ENCODE data around the gene TOP2B. TPM values are rescaled to one million over a fixed set of nuclear protein-coding genes. Genes with fewer than 3 reads are reported as not detected.
A peak's percentile ranks its signal among the peaks of the same experiment; 100 is the strongest.

The TOP2B gene
- total and polyA plus RNA-seq, 9 of the 15 experiments (the other 6 are each of a cell fraction or from before 2014, with no cell fraction given): 45.3 to 186 (median 134) TPM

DNA sequence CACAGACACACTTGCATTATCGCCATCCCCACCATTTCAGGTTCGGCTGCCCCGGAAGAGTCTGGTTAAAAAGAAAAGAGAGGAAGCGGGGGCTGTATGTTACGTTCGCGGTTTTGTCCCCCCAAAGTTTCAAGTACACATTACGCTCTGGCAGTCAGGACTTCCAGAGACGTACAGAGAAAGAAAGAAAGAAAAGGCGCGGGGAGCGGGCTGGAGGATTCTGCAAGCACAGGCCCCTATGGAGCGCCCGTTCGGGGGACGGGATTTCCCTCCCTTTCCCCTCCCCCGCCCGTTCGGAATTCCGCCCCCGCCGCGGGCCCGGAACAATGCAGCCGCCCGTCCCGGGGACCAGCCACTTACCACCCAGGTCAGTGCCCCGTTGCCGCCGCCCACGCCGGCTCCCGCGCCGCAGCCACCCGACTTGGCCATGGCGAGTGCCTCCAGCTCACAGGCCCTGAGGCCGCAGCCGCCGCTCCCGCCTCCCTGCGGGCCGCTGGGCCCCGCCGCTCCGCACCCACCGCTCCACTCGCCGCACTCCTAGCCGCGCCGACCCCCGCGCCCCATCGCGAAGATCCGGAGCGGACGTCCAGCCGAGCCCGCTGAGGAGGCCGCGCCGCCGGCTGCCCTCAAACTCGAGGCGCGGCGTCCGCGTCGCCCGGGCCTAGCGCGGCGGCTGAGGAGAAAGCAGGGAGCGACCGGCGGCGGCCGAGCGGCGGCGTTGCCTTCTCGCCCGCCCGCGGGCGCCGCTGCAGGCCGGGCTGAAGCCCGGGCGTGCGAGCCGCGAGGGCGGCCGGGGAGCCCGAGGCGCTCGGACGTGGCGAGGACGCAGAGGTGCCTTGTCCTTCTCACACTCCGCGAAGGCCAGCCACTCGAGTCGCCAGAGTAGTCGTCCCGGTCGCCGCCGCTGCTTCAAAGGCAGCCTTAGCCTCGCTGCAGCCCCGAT, 567 bp downstream of the TOP2B start (continued):
- TF ChIP-seq, protein P1, sequence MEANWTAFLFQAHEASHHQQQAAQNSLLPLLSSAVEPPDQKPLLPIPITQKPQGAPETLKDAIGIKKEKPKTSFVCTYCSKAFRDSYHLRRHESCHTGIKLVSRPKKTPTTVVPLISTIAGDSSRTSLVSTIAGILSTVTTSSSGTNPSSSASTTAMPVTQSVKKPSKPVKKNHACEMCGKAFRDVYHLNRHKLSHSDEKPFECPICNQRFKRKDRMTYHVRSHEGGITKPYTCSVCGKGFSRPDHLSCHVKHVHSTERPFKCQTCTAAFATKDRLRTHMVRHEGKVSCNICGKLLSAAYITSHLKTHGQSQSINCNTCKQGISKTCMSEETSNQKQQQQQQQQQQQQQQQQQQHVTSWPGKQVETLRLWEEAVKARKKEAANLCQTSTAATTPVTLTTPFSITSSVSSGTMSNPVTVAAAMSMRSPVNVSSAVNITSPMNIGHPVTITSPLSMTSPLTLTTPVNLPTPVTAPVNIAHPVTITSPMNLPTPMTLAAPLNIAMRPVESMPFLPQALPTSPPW (CRISPR knock-in tag; IDR thresholded peaks at IDR 0.05): no peak
- TF ChIP-seq, protein P2, sequence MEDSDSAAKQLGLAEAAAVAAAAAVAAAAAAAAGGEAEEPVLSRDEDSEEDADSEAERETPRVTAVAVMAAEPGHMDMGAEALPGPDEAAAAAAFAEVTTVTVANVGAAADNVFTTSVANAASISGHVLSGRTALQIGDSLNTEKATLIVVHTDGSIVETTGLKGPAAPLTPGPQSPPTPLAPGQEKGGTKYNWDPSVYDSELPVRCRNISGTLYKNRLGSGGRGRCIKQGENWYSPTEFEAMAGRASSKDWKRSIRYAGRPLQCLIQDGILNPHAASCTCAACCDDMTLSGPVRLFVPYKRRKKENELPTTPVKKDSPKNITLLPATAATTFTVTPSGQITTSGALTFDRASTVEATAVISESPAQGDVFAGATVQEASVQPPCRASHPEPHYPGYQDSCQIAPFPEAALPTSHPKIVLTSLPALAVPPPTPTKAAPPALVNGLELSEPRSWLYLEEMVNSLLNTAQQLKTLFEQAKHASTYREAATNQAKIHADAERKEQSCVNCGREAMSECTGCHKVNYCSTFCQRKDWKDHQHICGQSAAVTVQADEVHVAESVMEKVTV (CRISPR knock-in tag; IDR thresholded peaks at IDR 0.05): no peak
- TF ChIP-seq, protein P3, sequence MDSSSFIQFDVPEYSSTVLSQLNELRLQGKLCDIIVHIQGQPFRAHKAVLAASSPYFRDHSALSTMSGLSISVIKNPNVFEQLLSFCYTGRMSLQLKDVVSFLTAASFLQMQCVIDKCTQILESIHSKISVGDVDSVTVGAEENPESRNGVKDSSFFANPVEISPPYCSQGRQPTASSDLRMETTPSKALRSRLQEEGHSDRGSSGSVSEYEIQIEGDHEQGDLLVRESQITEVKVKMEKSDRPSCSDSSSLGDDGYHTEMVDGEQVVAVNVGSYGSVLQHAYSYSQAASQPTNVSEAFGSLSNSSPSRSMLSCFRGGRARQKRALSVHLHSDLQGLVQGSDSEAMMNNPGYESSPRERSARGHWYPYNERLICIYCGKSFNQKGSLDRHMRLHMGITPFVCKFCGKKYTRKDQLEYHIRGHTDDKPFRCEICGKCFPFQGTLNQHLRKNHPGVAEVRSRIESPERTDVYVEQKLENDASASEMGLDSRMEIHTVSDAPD (CRISPR knock-in tag; IDR thresholded peaks at IDR 0.05): no peak
- TF ChIP-seq MTA1 (IDR thresholded peaks at IDR 0.05; ENCODE audit: borderline replicate concordance): no peak
- no peak for TF ChIP-seq ZNF436 (CRISPR knock-in tag; IDR thresholded peaks at IDR 0.05)
- TF ChIP-seq OTX1 (CRISPR knock-in tag; IDR thresholded peaks at IDR 0.05): no peak; the same call in 1 of the 2 replicates
- TF ChIP-seq ZNF445 (CRISPR knock-in tag; IDR thresholded peaks at IDR 0.05; ENCODE audit: low read depth): no peak
- TF ChIP-seq NR2F6 (CRISPR knock-in tag; IDR thresholded peaks at IDR 0.05): 0 out of 2 replicates have a peak, but pooled peaks have one; percentile 5
- TF ChIP-seq, protein P4, sequence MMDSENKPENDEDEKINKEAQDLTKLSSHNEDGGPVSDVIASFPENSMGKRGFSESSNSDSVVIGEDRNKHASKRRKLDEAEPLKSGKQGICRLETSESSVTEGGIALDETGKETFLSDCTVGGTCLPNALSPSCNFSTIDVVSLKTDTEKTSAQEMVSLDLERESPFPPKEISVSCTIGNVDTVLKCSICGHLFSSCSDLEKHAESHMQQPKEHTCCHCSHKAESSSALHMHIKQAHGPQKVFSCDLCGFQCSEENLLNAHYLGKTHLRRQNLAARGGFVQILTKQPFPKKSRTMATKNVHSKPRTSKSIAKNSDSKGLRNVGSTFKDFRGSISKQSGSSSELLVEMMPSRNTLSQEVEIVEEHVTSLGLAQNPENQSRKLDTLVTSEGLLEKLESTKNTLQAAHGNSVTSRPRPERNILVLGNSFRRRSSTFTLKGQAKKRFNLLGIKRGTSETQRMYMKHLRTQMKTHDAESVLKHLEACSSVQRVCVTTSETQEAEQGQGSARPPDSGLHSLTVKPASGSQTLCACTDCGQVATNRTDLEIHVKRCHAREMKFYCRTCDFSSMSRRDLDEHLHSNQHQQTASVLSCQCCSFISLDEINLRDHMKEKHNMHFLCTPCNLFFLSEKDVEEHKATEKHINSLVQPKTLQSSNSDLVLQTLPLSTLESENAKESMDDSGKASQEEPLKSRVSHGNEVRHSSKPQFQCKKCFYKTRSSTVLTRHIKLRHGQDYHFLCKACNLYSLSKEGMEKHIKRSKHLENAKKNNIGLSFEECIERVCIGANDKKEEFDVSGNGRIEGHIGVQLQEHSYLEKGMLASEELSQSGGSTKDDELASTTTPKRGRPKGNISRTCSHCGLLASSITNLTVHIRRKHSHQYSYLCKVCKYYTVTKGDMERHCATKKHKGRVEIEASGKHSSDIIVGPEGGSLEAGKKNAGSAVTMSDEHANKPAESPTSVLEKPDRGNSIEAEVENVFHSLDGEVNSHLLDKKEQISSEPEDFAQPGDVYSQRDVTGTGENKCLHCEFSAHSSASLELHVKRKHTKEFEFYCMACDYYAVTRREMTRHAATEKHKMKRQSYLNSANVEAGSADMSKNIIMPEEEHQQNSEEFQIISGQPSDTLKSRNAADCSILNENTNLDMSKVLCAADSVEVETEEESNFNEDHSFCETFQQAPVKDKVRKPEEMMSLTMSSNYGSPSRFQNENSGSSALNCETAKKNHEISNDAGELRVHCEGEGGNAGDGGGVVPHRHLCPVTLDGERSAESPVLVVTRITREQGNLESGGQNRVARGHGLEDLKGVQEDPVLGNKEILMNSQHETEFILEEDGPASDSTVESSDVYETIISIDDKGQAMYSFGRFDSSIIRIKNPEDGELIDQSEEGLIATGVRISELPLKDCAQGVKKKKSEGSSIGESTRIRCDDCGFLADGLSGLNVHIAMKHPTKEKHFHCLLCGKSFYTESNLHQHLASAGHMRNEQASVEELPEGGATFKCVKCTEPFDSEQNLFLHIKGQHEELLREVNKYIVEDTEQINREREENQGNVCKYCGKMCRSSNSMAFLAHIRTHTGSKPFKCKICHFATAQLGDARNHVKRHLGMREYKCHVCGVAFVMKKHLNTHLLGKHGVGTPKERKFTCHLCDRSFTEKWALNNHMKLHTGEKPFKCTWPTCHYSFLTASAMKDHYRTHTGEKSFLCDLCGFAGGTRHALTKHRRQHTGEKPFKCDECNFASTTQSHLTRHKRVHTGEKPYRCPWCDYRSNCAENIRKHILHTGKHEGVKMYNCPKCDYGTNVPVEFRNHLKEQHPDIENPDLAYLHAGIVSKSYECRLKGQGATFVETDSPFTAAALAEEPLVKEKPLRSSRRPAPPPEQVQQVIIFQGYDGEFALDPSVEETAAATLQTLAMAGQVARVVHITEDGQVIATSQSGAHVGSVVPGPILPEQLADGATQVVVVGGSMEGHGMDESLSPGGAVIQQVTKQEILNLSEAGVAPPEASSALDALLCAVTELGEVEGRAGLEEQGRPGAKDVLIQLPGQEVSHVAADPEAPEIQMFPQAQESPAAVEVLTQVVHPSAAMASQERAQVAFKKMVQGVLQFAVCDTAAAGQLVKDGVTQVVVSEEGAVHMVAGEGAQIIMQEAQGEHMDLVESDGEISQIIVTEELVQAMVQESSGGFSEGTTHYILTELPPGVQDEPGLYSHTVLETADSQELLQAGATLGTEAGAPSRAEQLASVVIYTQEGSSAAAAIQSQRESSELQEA (IDR thresholded peaks at IDR 0.05; ENCODE audit: low read depth): no peak
- no peak for TF ChIP-seq ZNF584 (CRISPR knock-in tag; IDR thresholded peaks at IDR 0.05; ENCODE audit: low read depth)
- TF ChIP-seq SOX6 (IDR thresholded peaks at IDR 0.05): no peak
- no peak for TF ChIP-seq C11orf30 (IDR thresholded peaks at IDR 0.05; ENCODE audit: low read depth)
- no peak for TF ChIP-seq CEBPG (CRISPR knock-in tag; IDR thresholded peaks at IDR 0.05)
- TF ChIP-seq CEBPG (tag; conservative IDR thresholded peaks at IDR 0.05 in 1 of 2, IDR thresholded peaks at IDR 0.05 in 1 of 2): no peak
